Measurements from ENCODE around the gene ATP5ME.

The ATP5ME gene

DNA sequence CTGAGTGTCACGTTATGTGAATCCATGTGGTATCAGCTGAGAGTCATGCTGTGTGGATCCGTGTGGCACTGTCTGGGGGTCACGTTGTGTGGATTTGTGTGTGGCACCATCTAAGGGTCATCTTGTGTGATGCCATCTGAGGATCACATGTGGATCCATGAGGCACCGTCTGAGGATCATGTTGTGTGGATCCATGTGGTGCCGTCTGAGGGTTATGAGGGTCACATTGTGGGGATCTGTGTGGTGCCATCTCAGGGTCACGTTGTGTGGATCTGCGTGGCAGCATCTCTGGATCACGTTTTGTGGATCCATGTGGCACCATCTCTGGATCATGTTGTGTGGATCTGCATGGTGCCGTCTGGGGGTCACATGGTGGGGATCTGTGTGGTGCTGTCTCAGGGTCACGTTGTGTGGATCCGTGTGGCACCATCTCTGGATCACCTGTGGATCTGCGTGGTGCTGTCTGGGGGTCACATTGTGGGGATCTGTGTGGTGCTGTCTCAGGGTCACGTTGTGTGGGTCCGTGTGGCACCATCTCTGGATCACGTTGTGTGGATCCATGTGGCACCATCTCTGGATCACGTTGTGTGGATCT is 41.8 kb downstream of the ATP5ME start:
- no peak for DNase-seq

DNA sequence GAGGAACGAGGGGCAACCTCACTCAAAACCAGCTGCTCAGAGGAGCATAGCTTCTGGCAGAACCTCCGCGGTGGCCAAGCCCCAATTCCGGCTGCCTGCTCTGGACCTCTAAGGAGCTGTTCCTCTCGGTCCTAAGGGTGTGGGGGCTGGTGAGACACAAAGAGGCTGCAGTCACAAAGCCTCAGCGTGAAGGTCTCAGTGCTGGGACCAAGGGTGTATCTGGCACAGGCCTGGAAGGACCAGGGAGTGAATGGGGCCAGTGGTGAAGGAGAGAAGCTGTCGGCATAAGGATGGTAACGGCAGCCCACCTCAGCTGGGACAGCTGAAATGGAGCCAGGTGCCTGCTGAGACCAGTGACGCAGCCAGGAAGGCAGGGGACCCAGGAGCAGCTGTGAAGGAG is 43.4 kb downstream of the ATP5ME start:
- DNase-seq: no peak

GRCh38 chr4:629915-630641 is 44.0 kb downstream of the ATP5ME start:
- no peak for DNase-seq

DNA sequence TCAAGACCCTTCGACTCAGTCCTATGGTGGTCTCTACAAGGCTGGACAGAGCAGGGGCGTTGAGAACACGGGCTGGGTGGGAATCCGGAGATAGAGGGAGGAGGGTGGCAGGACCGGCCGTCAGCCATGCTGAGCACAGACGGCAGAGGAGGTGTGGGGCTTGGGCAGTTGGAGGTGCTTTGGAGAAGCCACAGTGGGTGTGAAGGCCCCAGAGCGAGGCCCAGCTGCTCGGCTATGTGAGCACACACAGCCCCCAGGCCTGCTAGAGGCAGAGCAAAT is 44.5 kb downstream of the ATP5ME start:
- DNase-seq: no peak

DNA sequence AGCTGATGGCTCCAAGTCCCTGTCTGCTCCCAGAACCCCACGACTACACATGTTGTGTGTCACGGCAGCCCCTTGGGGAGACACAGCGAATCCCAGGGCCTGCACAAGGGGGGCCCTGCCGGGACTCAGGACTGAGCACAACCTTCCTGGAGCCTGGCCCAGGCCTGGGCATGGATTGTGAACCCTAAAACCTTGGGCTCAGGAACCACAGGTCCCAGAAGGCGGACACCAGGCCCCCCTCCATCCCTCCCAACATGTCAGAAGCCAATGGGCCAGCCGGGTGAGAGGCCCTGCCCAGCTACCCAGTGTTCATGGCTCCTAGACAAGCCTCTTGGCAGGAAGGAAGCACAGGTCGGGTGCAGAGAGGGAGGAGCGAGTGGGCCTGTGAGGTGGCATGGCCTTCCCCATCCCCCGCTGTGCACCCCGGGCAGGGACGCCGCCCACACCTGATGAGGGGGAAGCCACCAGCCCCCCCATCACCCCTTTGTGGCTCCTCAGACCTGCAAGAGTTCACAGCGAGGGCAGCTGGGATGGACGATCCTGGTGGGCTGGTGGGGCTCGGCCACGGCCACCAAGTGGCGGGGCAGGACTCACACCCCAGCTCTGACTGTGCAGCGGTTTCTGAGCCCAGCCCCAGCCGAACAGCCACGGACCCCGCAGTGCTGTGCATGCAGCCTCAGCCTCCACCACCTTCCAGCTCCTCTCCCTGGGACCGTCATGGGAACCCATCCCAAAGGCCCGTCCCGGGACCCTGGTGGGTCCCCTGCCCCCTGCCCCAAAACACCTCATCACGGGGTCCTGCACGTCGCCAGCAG is 45.0 kb downstream of the ATP5ME start:
- DNase-seq: no peak

DNA sequence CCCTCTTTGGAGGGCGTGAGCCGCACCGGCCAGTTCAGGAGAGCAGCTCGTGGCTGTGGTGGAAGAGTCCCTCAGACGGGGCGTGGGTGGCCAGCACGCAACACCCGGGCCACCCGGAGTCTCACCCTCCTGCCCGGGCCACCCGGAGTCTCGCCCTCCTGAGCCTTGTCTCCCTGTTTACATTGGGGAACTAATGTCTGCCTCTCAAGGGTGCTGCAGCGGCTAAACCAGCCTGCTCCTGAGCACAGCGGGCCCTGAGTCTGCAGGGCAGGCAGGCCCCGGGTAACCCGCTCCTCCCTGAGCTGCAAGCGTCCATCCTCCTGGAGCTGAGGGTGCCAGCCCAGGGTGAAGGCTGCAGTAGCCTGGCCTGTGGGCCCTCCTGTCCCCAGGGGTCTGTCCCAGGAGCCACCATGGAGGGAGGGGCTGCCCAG is 45.8 kb downstream of the ATP5ME start:
- no peak for DNase-seq

DNA sequence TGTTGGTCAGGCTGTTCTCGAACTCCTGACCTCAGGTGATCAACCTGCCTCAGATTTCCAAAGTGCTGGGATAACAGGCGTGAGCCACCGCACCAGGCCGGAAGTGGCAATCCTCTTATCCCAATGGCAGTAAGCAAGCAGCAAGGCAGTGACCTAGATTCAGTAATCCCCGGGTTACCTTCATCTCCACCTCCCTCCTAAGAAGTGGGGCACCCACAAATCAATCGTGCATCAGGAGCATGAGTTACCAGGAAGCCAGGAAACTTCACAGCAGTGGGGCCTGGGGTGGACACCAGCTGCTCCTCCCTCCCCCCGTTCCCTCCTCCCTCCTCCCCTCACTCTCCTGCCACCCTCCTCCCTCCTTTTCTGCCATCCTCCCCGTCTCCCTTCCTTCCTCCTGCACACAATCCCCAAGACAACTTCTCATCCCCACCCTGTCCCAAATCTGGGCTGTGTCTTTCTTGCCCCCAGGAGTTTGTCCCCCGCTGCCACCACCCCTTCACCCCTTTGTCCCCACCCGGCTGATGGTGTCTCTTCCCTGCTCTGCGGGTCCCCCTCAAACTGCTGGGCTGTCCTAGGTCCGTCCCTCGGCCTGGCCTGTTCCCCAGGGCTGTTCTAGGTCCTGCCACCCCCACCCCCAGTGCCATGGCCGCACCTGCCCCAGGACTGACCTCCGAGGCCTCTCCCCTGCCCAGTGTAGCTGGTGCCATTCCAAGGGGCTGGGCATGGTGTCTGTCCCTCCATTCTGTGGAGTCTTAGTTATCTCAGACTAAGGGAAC is 46.5 kb downstream of the ATP5ME start:
- no peak for DNase-seq

DNA sequence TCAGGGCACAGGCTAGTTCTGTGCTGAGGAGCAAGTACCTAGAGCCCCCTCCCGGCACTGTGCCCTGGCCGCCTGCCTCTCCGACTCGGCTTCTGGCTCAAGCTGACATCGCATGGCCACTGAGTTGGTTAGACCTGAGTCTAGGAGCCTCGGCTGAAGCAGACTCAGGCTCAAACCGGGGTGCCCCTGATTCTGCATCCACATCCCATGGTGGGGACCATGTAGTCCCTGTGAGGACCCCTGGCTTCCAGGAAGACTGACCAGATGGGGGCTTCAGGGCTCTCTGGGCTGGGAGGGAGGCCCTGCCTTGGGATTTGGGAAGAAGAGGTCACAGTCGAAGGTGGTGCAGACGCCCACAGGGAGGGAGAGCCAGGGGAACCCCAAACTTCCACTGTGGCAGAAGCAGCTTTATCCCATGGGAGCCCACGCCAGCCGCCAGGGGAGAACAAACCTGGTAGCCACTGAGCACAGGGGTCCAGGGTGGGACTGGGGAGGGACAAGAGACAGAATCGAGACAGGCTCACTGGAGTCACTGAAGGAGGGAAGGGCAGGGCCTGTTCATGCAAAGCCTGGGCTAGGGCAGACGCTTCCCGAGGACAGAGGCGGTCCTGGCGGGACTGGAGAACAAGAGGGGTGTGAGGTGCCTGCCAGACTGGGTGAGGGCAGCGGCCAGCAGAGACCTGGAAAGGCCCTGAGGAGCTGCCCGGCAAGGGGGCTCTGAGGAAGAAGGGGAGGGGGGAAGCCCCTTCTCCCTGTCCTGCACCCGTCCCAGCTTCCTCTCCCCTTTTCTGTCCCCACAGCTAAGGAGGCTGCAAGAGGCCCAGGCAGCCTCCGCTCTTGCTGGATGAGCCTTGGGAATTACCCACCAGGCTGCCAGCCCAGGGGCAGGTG is 47.6 kb downstream of the ATP5ME start:
- DNase-seq: no peak

DNA sequence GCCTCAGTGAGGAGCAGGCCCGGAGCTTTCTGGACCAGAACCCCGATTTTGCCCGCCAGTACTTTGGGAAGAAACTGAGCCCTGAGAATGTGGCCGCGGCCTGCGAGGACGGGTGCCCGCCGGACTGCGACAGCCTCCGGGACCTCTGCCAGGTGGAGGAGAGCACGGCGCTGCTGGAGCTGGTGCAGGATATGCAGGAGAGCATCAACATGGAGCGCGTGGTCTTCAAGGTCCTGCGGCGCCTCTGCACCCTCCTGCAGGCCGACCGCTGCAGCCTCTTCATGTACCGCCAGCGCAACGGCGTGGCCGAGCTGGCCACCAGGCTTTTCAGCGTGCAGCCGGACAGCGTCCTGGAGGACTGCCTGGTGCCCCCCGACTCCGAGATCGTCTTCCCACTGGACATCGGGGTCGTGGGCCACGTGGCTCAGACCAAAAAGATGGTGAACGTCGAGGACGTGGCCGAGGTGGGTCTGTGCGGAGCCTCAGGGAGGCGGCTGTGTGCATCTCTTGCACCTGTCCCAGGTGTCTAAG is 48.4 kb downstream of the ATP5ME start:
- DNase-seq: no peak

DNA sequence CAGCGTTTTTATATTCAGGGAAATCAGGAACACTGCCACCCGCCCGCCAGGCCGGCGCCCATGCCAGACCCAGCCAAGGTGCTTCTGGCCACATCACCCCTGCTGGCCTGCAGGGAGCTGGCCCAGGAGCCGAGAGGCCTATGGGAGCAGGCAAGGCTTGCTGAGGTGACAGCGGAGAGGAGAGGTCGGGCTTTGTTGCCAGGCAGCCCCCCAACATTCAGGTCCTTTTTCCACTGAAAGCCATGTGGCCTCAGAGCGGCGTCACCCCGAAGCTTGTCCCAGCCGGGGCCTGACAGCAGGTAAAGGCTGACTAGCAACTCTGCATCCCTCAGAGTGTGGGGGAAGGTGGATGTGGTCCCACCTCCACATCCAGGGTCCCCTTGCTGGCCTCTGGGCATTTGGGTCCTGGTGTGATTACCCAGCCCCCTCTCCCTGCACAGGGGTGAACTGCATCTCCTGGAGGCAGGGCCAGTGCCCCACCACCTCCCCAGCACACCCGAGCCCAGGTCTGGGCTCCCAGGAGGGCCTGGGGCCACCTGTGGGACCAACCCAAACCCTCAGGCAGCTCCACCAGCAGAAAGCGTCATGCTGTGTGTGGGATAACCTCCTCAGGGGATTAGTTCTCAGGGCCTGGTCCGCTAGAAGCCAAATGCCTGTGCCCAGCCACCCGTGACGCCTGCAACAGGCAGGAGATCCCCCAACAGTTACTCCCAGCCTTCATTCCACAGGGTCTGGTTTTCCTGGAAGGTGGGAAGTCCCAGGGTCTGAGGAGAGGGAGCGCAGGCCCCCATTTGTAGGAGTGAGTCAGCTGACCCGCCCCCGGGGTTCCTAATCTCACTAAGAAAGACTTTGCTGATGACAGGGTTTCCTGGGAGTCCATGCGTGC is 49.1 kb downstream of the ATP5ME start, which contains the start of gene PDE6B:
Gene PDE6B, plus strand, starts transcription at position 869 of the 886 bp plus-strand sequence. CDS start 54 bp downstream, outside the sequence.
- no peak for DNase-seq

DNA sequence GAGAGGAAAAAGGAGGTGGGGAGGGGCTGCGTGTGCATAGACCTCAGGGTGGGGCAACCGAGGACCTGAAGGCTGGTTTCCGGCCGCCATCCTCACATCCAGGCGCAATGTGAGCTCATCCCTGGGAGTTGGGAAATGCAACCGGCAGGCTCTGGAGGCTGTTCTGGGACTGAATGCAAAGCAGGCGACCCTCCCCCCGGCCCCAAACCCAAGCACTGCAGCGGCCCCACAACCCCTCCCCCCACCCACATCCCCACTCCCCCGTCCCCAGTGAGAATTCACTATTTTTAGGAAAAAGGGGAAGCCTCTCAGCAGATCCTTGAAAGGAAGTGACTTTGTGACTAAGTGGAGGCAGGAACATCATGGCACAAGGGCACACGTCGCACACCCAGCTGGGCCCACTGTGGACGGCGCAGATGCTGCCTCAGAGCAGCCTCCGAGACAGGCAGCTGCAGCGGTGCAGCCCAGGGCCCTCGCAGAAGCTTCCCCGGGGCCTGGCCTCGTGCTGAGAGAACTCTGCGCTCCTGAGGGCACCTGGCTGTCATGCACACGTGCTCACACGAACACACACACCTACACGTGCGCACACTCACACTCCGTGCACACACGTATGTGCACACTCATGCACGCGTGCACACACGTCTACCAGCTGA is 50.0 kb downstream of the ATP5ME start:
- DNase-seq: no peak

GRCh38 chr4:622996-623913 is 50.8 kb downstream of the ATP5ME start:
- no peak for DNase-seq

All from NCI-H1436 treated with DMSO at 0.1 percent for 48 hours (cell line).